HEK293 (cell line): Measurements from ENCODE around the gene CACNA1C.

Experiments used
- CTCF ChIA-PET: fragments of 350-600 bp; formaldehyde crosslinking; extraction: SDS; loops from one replicate; lab custom pipeline; 2021; ENCODE audit warnings: antibody characterized with exemption; lab: Yijun Ruan, JAX
- POLR2A ChIA-PET: fragments of 300-600 bp; formaldehyde crosslinking; extraction: SDS; loops from one replicate; lab custom pipeline; 2020; ENCODE audit warnings: antibody characterized with exemption, inconsistent platforms; lab: Yijun Ruan, JAX
- H3K27ac ChIP-seq: fragments of 200-500 bp; sonication (Bioruptor generic); 2 replicates; pipeline ENCODE4 v1.5.1; 2014; ENCODE audit warnings: low read depth, low read length, control low read depth, inconsistent platforms; ENCODE audit errors: extremely low read depth
- H3K36me3 ChIP-seq, 2 experiments: fragments of 200-500 bp in 1 of 2; sonication (Bioruptor generic) in 1 of 2; 1 replicate in 1 of 2; 2 replicates in 1 of 2; pipeline ENCODE4 v1.5.1; 2014 to 2017; ENCODE audit warnings: inconsistent platforms in 2 of 2, low read length in 2 of 2; ENCODE audit not compliant: control insufficient read depth in 2 of 2, insufficient read depth in 1 of 2
- H3K4me1 ChIP-seq: fragments of 200-500 bp; sonication (Bioruptor generic); 2 replicates; pipeline ENCODE4 v1.5.1; 2014; ENCODE audit warnings: mild to moderate bottlenecking, low read length, inconsistent platforms; ENCODE audit not compliant: control insufficient read depth, insufficient read depth
- H3K4me3 ChIP-seq: 2 replicates; pipeline ENCODE4 v1.5.1; 2011; ENCODE audit warnings: low read depth, mild to moderate bottlenecking, control low read depth, low read length, moderate library complexity
- H3K9me3 ChIP-seq: fragments of 200-500 bp; sonication (Bioruptor generic); 2 replicates; pipeline ENCODE4 v1.5.1; 2014; ENCODE audit warnings: low read depth, low read length, inconsistent platforms; ENCODE audit not compliant: control insufficient read depth, insufficient read depth
- BCL11B ChIP-seq: fragments of 450-650 bp; formaldehyde crosslinking; IDR thresholded peaks from 2 replicates; pipeline ENCODE4 v1.5.1; 2016; ENCODE audit warnings: low read depth, missing biosample characterization, missing genetic modification characterization
- KLF16 ChIP-seq: fragments of 450-650 bp; formaldehyde crosslinking; IDR thresholded peaks from 2 replicates; pipeline ENCODE4 v1.5.1; 2017; ENCODE audit warnings: missing biosample characterization, missing genetic modification characterization
- KLF8 ChIP-seq: fragments of 450-650 bp; formaldehyde crosslinking; IDR thresholded peaks from 2 replicates; pipeline ENCODE4 v1.5.1; 2016; ENCODE audit warnings: missing biosample characterization, missing genetic modification characterization
- SP2 ChIP-seq: fragments of 450-650 bp; formaldehyde crosslinking; IDR thresholded peaks from 2 replicates; pipeline ENCODE4 v1.5.1; 2016; ENCODE audit warnings: missing biosample characterization, missing genetic modification characterization
- ZBTB8A ChIP-seq: fragments of 450-650 bp; formaldehyde crosslinking; IDR thresholded peaks from 2 replicates; pipeline ENCODE4 v1.5.1; 2016; ENCODE audit warnings: missing biosample characterization, missing genetic modification characterization
- ZNF112 ChIP-seq: fragments of 450-650 bp; formaldehyde crosslinking; IDR thresholded peaks from 2 replicates; pipeline ENCODE4 v1.5.0; 2017; ENCODE audit warnings: missing biosample characterization, missing genetic modification characterization
- ZNF174 ChIP-seq: fragments of 450-650 bp; formaldehyde crosslinking; IDR thresholded peaks from 2 replicates; pipeline ENCODE4 v1.5.0; 2017; ENCODE audit warnings: missing biosample characterization, mild to moderate bottlenecking, missing genetic modification characterization
- ZNF19 ChIP-seq: fragments of 450-650 bp; formaldehyde crosslinking; IDR thresholded peaks from 2 replicates; pipeline ENCODE4; 2016; ENCODE audit warnings: missing biosample characterization, missing genetic modification characterization, low read depth
- ZNF239 ChIP-seq: fragments of 450-650 bp; formaldehyde crosslinking; IDR thresholded peaks from 2 replicates; pipeline ENCODE4 v1.5.1; 2016; ENCODE audit warnings: missing biosample characterization, missing genetic modification characterization
- ZNF324 ChIP-seq: fragments of 450-650 bp; formaldehyde crosslinking; IDR thresholded peaks from 2 replicates; pipeline ENCODE4 v1.5.1; 2016; ENCODE audit warnings: missing biosample characterization, missing genetic modification characterization
- ZNF341 ChIP-seq: fragments of 450-650 bp; formaldehyde crosslinking; IDR thresholded peaks from 2 replicates; pipeline ENCODE4; 2016; ENCODE audit warnings: low read depth, missing biosample characterization, missing genetic modification characterization
- ZNF350 ChIP-seq: fragments of 450-650 bp; formaldehyde crosslinking; IDR thresholded peaks from 2 replicates; pipeline ENCODE4 v1.5.0; 2017; ENCODE audit warnings: missing biosample characterization, mild to moderate bottlenecking, missing genetic modification characterization
- ZNF404 ChIP-seq: fragments of 450-650 bp; formaldehyde crosslinking; IDR thresholded peaks from 2 replicates; pipeline ENCODE4 v1.5.1; 2017; ENCODE audit warnings: missing biosample characterization, missing genetic modification characterization
- ZNF416 ChIP-seq: fragments of 450-650 bp; formaldehyde crosslinking; IDR thresholded peaks from 2 replicates; pipeline ENCODE4 v1.5.1; 2016; ENCODE audit warnings: missing biosample characterization, missing genetic modification characterization
- ZNF473 ChIP-seq: fragments of 450-650 bp; formaldehyde crosslinking; IDR thresholded peaks from 2 replicates; pipeline ENCODE4 v1.5.1; 2017; ENCODE audit warnings: missing biosample characterization, missing genetic modification characterization
- ZNF514 ChIP-seq: fragments of 450-650 bp; formaldehyde crosslinking; IDR thresholded peaks from 2 replicates; pipeline ENCODE4 v1.5.1; 2016; ENCODE audit warnings: missing biosample characterization, missing genetic modification characterization
- ZNF704 ChIP-seq: fragments of 450-650 bp; formaldehyde crosslinking; IDR thresholded peaks from 2 replicates; pipeline ENCODE4 v1.5.1; 2016; ENCODE audit warnings: missing biosample characterization, missing genetic modification characterization
- ZNF76 ChIP-seq: fragments of 450-650 bp; formaldehyde crosslinking; IDR thresholded peaks from 2 replicates; pipeline ENCODE4; 2016; ENCODE audit warnings: low read depth, missing biosample characterization, missing genetic modification characterization, borderline replicate concordance
- ZNF792 ChIP-seq: fragments of 450-650 bp; formaldehyde crosslinking; IDR thresholded peaks from 2 replicates; pipeline ENCODE4 v1.5.1; 2016; ENCODE audit warnings: missing biosample characterization, missing genetic modification characterization
- ZNF843 ChIP-seq: fragments of 450-650 bp; formaldehyde crosslinking; IDR thresholded peaks from 2 replicates; pipeline ENCODE4 v1.5.1; 2016; ENCODE audit warnings: missing biosample characterization, missing genetic modification characterization
- TF ChIP-seq, protein P1 (sequence below): fragments of 450-650 bp; IDR thresholded peaks from 2 replicates; pipeline ENCODE4 v1.5.1; 2018; ENCODE audit warnings: missing biosample characterization, missing genetic modification characterization

Gene CACNA1C

GRCh38 chr12:2011643-2012607 is 40.9 kb upstream of the CACNA1C start:
- Histone ChIP-seq H3K36me3 (no peaks in the 10 kb centered on the region), H3K4me3 (no peak overlapping the region), H3K9me3 (no peaks in the 10 kb centered on the region), H3K4me1 (peaks cover 2% of the 10 kb centered on the region; the same call in 1 of the 2 replicates), H3K27ac (no peak overlapping the region)
- POLR2A ChIA-PET, result no interaction called here
- no peak for TF ChIP-seq KLF16
- TF ChIP-seq ZNF324 (tag by site-specific recombination), result no peak
- TF ChIP-seq ZNF404 (tag by site-specific recombination), result no peak
- no peak for TF ChIP-seq ZNF239 (tag by site-specific recombination)
- TF ChIP-seq ZNF416, result no peak
- no peak for TF ChIP-seq ZNF19
- TF ChIP-seq ZNF76, result no peak
- no peak for TF ChIP-seq ZNF473
- TF ChIP-seq ZNF792, result no peak
- no peak for TF ChIP-seq ZNF704 (tag by site-specific recombination)
- TF ChIP-seq ZNF174 (tag by site-specific recombination), result no peak
- TF ChIP-seq ZNF843 (tag by site-specific recombination), result no peak
- no peak for TF ChIP-seq ZNF514 (tag by site-specific recombination)
- no peak for TF ChIP-seq ZNF341
- TF ChIP-seq, protein P1, sequence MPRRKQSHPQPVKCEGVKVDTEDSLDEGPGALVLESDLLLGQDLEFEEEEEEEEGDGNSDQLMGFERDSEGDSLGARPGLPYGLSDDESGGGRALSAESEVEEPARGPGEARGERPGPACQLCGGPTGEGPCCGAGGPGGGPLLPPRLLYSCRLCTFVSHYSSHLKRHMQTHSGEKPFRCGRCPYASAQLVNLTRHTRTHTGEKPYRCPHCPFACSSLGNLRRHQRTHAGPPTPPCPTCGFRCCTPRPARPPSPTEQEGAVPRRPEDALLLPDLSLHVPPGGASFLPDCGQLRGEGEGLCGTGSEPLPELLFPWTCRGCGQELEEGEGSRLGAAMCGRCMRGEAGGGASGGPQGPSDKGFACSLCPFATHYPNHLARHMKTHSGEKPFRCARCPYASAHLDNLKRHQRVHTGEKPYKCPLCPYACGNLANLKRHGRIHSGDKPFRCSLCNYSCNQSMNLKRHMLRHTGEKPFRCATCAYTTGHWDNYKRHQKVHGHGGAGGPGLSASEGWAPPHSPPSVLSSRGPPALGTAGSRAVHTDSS (tag by site-specific recombination), result no peak
- CTCF ChIA-PET, result interaction anchor here (1.2 to 2.9 kb wide), 3 partner anchors 10 to 23 kb away, joined by 3 to 12 read pairs (median 4); no protein-coding TSS in a partner anchor

DNA sequence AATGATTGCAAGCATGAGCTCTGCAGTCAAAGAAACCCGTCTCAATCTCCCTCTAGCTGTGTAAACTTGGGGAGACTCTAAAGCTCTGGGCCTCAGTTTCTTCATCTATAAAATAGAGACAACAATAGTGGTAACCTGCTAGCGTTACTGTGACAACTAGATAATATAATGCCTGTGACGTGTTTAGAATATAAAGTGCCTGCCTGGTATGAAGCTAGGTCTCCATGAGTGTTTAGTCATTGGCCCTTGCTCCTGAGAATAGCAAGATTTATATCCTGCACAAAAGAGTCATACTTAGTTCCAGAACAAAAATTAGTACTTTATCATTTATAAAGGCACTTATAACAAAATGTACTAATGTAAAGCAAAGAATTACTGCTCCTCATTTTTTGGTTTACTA is 39.7 kb upstream of the CACNA1C start:
- Histone ChIP-seq H3K36me3 (no peaks in the 10 kb centered on the region), H3K4me3 (no peak overlapping the region), H3K4me1 (peaks cover 4% of the 10 kb centered on the region), H3K9me3 (no peaks in the 10 kb centered on the region), H3K27ac (no peak overlapping the region)
- no peak for TF ChIP-seq SP2 (tag by site-specific recombination)
- no peak for TF ChIP-seq ZNF350 (tag by site-specific recombination)
- TF ChIP-seq ZNF112, result no peak
- no peak for TF ChIP-seq ZBTB8A (tag by site-specific recombination)
- TF ChIP-seq BCL11B (tag by site-specific recombination), result no peak
- TF ChIP-seq KLF8 (tag by site-specific recombination), result no peak
- POLR2A ChIA-PET, result no interaction called here
- CTCF ChIA-PET, result interaction anchor here (0.6 to 1.6 kb wide), 3 partner anchors 9 to 281 kb away, joined by 3 to 4 read pairs (median 3); no protein-coding TSS in a partner anchor
